Mucosa of rectum (tissue), 2 donors: ENCODE data around the gene SLC5A11.
"Not testable (repeated sequence)": the region's sequence is repeated elsewhere in the genome, so short reads cannot be mapped to it uniquely, and the experiment has no call there.

ENCODE experiments used
- H3K27ac ChIP-seq, 2 donors: one replicate each; pipeline ENCODE4 v1.7.0; 2013; ENCODE audit warnings: inconsistent platforms in 2 of 2, low read depth in 2 of 2, low read length in 2 of 2
- H3K27me3 ChIP-seq, 2 donors: one replicate each; pipeline ENCODE4 v1.7.0; 2013; ENCODE audit warnings: low read length in 2 of 2; ENCODE audit not compliant: control insufficient read depth in 2 of 2, insufficient read depth in 2 of 2
- H3K36me3 ChIP-seq, 2 donors: one replicate each; pipeline ENCODE4 v1.7.0; 2013; ENCODE audit warnings: low read length in 2 of 2; ENCODE audit not compliant: control insufficient read depth in 2 of 2, insufficient read depth in 2 of 2
- H3K4me1 ChIP-seq, 2 donors: one replicate each; pipeline ENCODE4 v1.7.0; 2013; ENCODE audit warnings: low read length in 2 of 2, mild to moderate bottlenecking in 1 of 2; ENCODE audit not compliant: control insufficient read depth in 2 of 2, insufficient read depth in 2 of 2
- H3K4me3 ChIP-seq, 2 donors: one replicate each; pipeline ENCODE4 v1.7.0; 2013; ENCODE audit warnings: low read length in 2 of 2
- H3K9ac ChIP-seq, 2 donors: one replicate each; pipeline ENCODE4 v1.7.0; 2013; ENCODE audit warnings: low read length in 2 of 2, low read depth in 1 of 2, mild to moderate bottlenecking in 1 of 2
- H3K9me3 ChIP-seq, 2 donors: one replicate each; pipeline ENCODE4 v1.7.0; 2013; ENCODE audit warnings: low read length in 2 of 2; ENCODE audit not compliant: control insufficient read depth in 2 of 2
- donor health status: healthy.
- donor health status: Normal muscosa, but diverticular disease.

SLC5A11 gene

DNA sequence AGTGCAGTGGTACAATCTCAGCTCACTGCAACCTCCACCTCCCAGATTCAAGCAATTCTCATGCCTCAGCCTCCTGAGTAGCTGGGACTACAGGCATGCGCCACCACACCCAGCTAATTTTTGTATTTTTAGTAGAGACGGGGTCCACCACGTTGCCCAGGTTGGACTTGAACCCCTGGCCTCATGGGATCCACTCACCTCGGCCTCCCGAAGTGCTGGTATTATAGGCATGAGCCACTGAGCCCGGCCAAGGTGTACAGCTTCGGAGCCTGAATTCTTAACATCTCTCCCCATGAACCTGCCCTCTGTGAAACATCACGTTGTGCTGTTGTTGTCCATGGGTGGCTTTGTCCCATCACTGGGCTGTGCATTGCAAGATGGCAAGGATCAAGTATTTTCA, 11.1 kb downstream of the SLC5A11 start:
- H3K4me1 ChIP-seq, H3K9ac ChIP-seq, H3K27me3 ChIP-seq, H3K4me3 ChIP-seq, H3K27ac ChIP-seq, H3K9me3 ChIP-seq, H3K36me3 ChIP-seq: not testable (repeated sequence)

DNA sequence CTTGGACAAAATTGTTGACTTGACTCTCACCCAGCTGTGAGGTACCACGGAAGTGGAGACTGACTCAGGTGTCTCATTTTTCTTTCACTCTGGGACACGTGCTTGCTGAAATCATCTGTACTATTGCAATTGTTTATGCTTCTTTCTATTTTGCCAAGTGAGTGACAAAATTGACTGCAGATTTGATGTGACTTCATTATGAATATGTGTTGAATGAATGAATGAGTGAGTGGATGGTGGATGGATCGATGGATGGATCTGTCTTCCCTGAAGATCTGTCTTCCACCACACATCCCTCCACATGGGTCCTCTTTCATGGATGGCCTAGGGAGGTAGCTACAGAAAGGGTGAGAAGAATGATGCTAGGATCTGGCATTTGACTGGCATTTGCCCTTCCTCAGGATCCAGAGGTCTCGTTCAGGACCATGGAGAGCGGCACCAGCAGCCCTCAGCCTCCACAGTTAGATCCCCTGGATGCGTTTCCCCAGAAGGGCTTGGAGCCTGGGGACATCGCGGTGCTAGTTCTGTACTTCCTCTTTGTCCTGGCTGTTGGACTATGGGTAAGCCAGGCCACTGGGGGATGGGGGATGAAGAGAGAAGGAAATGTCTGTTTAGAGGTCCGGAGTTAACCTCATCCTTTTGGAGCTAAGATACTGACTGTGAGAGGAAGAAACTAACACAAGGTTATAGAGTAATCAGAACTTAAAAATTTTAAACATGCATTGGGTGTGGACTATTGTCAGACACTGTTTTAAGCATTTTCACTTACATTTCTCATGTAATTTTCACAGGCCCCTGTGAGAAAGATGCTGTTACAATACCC, 12.7 kb downstream of the SLC5A11 start:
- Histone ChIP-seq H3K36me3 (no peaks in the 10 kb centered on the region), H3K4me3 (no peak overlapping the region), H3K27me3 (no peaks in the 10 kb centered on the region), H3K4me1 (peaks cover 0 to 2% of the 10 kb centered on the region in 2 donors), H3K9me3 (no peaks in the 10 kb centered on the region), H3K27ac (no peak overlapping the region), H3K9ac (no peak overlapping the region)

DNA sequence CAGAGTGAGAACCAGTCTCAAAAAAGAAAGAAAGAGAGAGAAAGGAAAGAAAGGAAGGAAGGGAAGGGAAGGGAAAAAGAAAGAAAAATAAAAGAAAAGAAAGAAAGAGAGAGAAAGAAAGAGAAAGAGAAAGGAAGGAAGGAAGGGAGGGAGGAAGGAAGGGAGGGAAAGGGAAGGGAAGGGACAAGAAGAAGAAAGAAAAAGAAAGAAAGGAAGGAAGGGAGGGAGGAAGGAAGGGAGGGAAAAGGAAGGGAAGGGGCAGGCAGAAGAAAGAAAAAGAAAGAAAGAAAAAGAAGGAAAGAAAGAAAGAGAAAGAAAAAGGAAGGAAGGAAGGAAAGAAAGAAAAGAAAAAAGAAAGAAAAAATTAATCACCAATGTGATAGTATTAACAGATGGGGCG, 15.7 kb downstream of the SLC5A11 start:
- H3K9ac ChIP-seq, result no peak overlapping the region
- no peak overlapping the region for H3K4me3 ChIP-seq
- peaks cover 0 to 2% of the 10 kb centered on the region in 2 donors for H3K4me1 ChIP-seq
- H3K36me3 ChIP-seq, result no peaks in the 10 kb centered on the region
- no peak overlapping the region for H3K27ac ChIP-seq
- no peaks in the 10 kb centered on the region for H3K27me3 ChIP-seq
- no peaks in the 10 kb centered on the region for H3K9me3 ChIP-seq

- Histone ChIP-seq H3K4me1 (peaks cover 0 to 2% of the 10 kb centered on the region in 2 donors), H3K9ac (no peak overlapping the region), H3K9me3 (no peaks in the 10 kb centered on the region), H3K27ac (no peak overlapping the region), H3K27me3 (no peaks in the 10 kb centered on the region), H3K36me3 (no peaks in the 10 kb centered on the region), H3K4me3 (no peak overlapping the region)
Measured at GRCh38 chr16:24863582-24864437, 18.0 kb downstream of the SLC5A11 start.

DNA sequence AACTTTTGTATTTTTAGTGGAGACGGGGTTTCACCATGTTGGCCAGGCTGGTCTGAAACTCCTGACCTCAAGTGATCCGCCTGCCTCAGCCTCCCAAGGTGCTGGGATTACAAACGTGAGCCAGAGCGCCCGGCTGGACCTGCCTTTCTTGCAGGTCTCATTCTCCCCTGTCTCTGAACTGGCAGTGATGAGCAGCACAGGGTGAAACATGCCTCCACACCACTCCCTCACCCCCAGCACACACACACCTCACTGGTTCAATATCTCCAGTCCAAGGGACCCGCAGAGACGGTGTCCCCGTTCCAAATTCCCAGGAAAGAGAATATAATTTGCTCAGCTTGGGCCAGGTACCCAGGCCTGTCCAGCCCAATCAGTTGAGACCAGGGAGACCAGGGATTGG, 23.3 kb downstream of the SLC5A11 start:
- no peak overlapping the region for H3K9ac ChIP-seq
- H3K27ac ChIP-seq, result no peak overlapping the region
- H3K27me3 ChIP-seq, result no peaks in the 10 kb centered on the region
- no peaks in the 10 kb centered on the region for H3K36me3 ChIP-seq
- no peaks in the 10 kb centered on the region for H3K9me3 ChIP-seq
- H3K4me3 ChIP-seq, result no peak overlapping the region
- H3K4me1 ChIP-seq, result no peaks in the 10 kb centered on the region

GRCh38 chr16:24871891-24872290, 26.1 kb downstream of the SLC5A11 start:
- Histone ChIP-seq H3K4me3 (no peak overlapping the region), H3K36me3 (no peaks in the 10 kb centered on the region), H3K9me3 (no peaks in the 10 kb centered on the region), H3K4me1 (peaks cover 3 to 4% of the 10 kb centered on the region in 2 donors), H3K27ac (no peak overlapping the region), H3K9ac (no peak overlapping the region), H3K27me3 (no peaks in the 10 kb centered on the region)

- Histone ChIP-seq H3K9me3 (no peaks in the 10 kb centered on the region), H3K9ac (no peak overlapping the region), H3K27ac (no peak overlapping the region), H3K4me3 (no peak overlapping the region), H3K27me3 (no peaks in the 10 kb centered on the region), H3K4me1 (peaks cover 3 to 4% of the 10 kb centered on the region in 2 donors), H3K36me3 (no peaks in the 10 kb centered on the region)
Measured at GRCh38 chr16:24873028-24873427, 27.3 kb downstream of the SLC5A11 start.

DNA sequence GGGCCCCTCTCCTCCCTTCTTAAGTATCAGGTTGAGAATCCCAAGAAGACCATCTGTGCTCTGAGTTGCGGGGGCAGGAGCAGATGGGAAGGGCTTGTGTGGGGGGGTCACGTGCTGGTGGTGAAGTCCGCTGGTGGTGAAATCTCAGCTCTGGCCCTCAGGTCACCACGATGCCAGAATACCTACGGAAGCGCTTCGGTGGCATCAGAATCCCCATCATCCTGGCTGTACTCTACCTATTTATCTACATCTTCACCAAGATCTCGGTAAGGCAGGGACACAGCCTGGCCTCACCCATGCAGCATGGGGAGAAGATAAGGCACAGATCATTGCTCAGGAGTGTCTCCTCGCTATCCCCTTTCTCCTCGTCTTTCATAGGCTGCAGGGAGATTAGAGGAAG, 29.7 kb downstream of the SLC5A11 start:
- H3K9ac ChIP-seq, result no peak overlapping the region
- H3K27ac ChIP-seq, result no peak overlapping the region
- no peaks in the 10 kb centered on the region for H3K36me3 ChIP-seq
- no peaks in the 10 kb centered on the region for H3K9me3 ChIP-seq
- no peaks in the 10 kb centered on the region for H3K27me3 ChIP-seq
- H3K4me3 ChIP-seq, result no peak overlapping the region
- peaks cover 3 to 4% of the 10 kb centered on the region in 2 donors for H3K4me1 ChIP-seq

- Histone ChIP-seq H3K27ac (no peak overlapping the region), H3K36me3 (no peaks in the 10 kb centered on the region)
Measured at GRCh38 chr16:24876231-24876630, 30.5 kb downstream of the SLC5A11 start.

DNA sequence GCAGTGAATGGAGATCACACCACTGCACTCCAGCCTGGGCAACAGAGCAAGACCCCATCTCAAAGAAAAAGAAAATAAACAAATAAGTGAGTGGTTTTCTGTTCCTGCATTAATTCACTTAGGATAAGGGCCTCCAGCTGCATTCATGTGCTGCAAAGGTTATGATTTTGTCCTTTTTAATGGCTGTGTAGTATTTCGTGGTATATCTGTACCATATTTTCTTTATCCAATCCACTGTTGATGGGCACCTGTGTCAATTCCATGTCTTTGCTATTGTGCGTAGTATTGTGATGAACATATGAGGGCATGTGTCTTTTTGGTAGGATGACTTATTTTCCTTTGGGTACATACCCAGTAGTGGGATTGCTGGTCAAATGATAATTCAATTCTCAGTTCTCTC, 33.9 kb downstream of the SLC5A11 start:
- Histone ChIP-seq H3K36me3 (no peaks in the 10 kb centered on the region), H3K27ac (no peak overlapping the region), H3K9me3 (no peaks in the 10 kb centered on the region), H3K27me3 (no peaks in the 10 kb centered on the region), H3K4me3 (no peak overlapping the region), H3K4me1 (peaks cover 3 to 4% of the 10 kb centered on the region in 2 donors), H3K9ac (no peak overlapping the region)

More at GRCh38 chr16:24876231-24876630, 30.5 kb downstream of the SLC5A11 start:
- Histone ChIP-seq H3K4me1 (peaks cover 3 to 4% of the 10 kb centered on the region in 2 donors), H3K9ac (no peak overlapping the region), H3K4me3 (no peak overlapping the region), H3K27me3 (no peaks in the 10 kb centered on the region), H3K9me3 (no peaks in the 10 kb centered on the region)
